A549 (cell line): ENCODE measurements around the gene SMO. TPM values are rescaled to one million over a fixed set of nuclear protein-coding genes. Genes with fewer than 3 reads are reported as not detected.
"Not testable (repeated sequence)": the region's sequence is repeated elsewhere in the genome, so short reads cannot be mapped to it uniquely, and the experiment has no call there.

Experiments used
- ATAC-seq, 2 experiments: fragments of 200-7000 bp in 1 of 2; fragments of >200 bp in 1 of 2; cut with Nextera tagmentation in 1 of 2; cut with Tn5 transposase in 1 of 2; 3 replicates each; pipeline versions ENCODE4 v1.8.0 to v1.9.1; 2018 to 2020; ENCODE audit warnings: mild to moderate bottlenecking in 1 of 2, moderate library complexity in 1 of 2
- CTCF ChIA-PET: fragments of 300-600 bp; sonication (Branson Sonifier 250); formaldehyde crosslinking; extraction: SDS; loops from one replicate; lab custom pipeline; 2021; ENCODE audit warnings: antibody characterized with exemption, inconsistent platforms; lab: Yijun Ruan, JAX
- POLR2A ChIA-PET: fragments of 350-600 bp; formaldehyde crosslinking; extraction: SDS; loops from one replicate; lab custom pipeline; 2021; ENCODE audit warnings: antibody characterized with exemption, inconsistent platforms; lab: Yijun Ruan, JAX
- DNase-seq, 2 experiments: peaks; one replicate each; pipeline versions ENCODE4 v3.0.0 to v3.0.0-alpha.2; 2011 to 2016; ENCODE audit warnings: low read depth in 1 of 2, low spot score in 1 of 2
- FAIRE-seq: peaks from 2 replicates; lab custom pipeline; 2011; peaks lifted over from hg19 to GRCh38; lab: Jason Lieb, UNC
- H3K27ac ChIP-seq, 2 experiments: fragments of >200 bp; sonication (Bioruptor Twin); formaldehyde crosslinking; 3 replicates each; pipeline ENCODE4 v1.5.1; 2016 to 2017
- H3K4me1 ChIP-seq: fragments of >200 bp; sonication (Bioruptor Twin); formaldehyde crosslinking; 3 replicates; pipeline ENCODE4 v1.6.1; 2016
- H3K4me2 ChIP-seq: fragments of >200 bp; sonication (Bioruptor Twin); formaldehyde crosslinking; 3 replicates; pipeline ENCODE4 v1.6.1; 2016
- H3K4me3 ChIP-seq: fragments of >200 bp; sonication (Bioruptor Twin); formaldehyde crosslinking; 3 replicates; pipeline ENCODE4 v1.5.1; 2016
- H3K9me3 ChIP-seq: fragments of >200 bp; sonication (Bioruptor Twin); formaldehyde crosslinking; 3 replicates; pipeline ENCODE4 v1.6.1; 2016
- BHLHE40 ChIP-seq: IDR thresholded peaks from 2 replicates; pipeline ENCODE4 v1.6.1; 2012; ENCODE audit warnings: low read depth, low read length, inconsistent platforms
- EHMT2 ChIP-seq: fragments of 200-600 bp; sonication (generic); IDR thresholded peaks from 2 replicates; pipeline ENCODE4 v1.6.1; 2016; ENCODE audit warnings: antibody characterized with exemption, low read depth, mild to moderate bottlenecking, moderate library complexity
- ESRRA ChIP-seq: fragments of 150-350 bp; IDR thresholded peaks from 2 replicates; pipeline ENCODE4 v1.6.1; 2014; ENCODE audit warnings: mild to moderate bottlenecking, low read length, borderline replicate concordance
- FOSL2 ChIP-seq, 2 experiments: fragments of 450-650 bp in 1 of 2; fragments of >200 bp in 1 of 2; sonication (Bioruptor Twin) in 1 of 2; formaldehyde crosslinking; IDR thresholded peaks; 2 replicates each; pipeline versions ENCODE4 v1.5.0 to v1.6.1; 2016 to 2020; ENCODE audit warnings: mild to moderate bottlenecking in 1 of 2, moderate library complexity in 1 of 2
- HEYL ChIP-seq: fragments of 250-450 bp; sonication (Bioruptor Pico); IDR thresholded peaks from 2 replicates; pipeline ENCODE4 v1.8.0; 2021; ENCODE audit warnings: mild to moderate bottlenecking, moderate library complexity
- HOXB13 ChIP-seq: fragments of 250-450 bp; sonication (Bioruptor Pico); IDR thresholded peaks from 2 replicates; pipeline ENCODE4 v1.5.0; 2020; ENCODE audit warnings: low read depth, mild to moderate bottlenecking, moderate library complexity
- HOXB5 ChIP-seq: fragments of 250-450 bp; sonication (Bioruptor Pico); IDR thresholded peaks from 2 replicates; pipeline ENCODE4 v1.5.0; 2020; ENCODE audit warnings: mild to moderate bottlenecking, moderate library complexity
- MAFK ChIP-seq: fragments of 450-650 bp; IDR thresholded peaks from 2 replicates; pipeline ENCODE4 v1.6.1; 2014; ENCODE audit not compliant: partially characterized antibody
- MAZ ChIP-seq: fragments of 150-350 bp; IDR thresholded peaks from 2 replicates; pipeline ENCODE4 v1.6.1; 2014; ENCODE audit warnings: antibody characterized with exemption, low read depth, low read length, borderline replicate concordance
- MYC ChIP-seq: IDR thresholded peaks from 2 replicates; pipeline ENCODE4 v1.6.1; 2012; ENCODE audit warnings: mild to moderate bottlenecking, inconsistent platforms, low read length, improper control_type of control experiment, borderline replicate concordance
- NPAS2 ChIP-seq: fragments of 250-450 bp; sonication (Bioruptor Pico); IDR thresholded peaks from 2 replicates; pipeline ENCODE4 v1.8.0; 2022; ENCODE audit warnings: mild to moderate bottlenecking, moderate library complexity, borderline replicate concordance
- NR3C1 ChIP-seq: fragments of >200 bp; sonication (Bioruptor Twin); formaldehyde crosslinking; IDR thresholded peaks from 3 replicates; pipeline ENCODE4 v1.6.1; 2017
- POLR2A ChIP-seq: IDR thresholded peaks from 2 replicates; pipeline ENCODE4 v1.6.1; 2012; ENCODE audit warnings: mild to moderate bottlenecking, low read length
- RARB ChIP-seq: fragments of 250-450 bp; sonication (Bioruptor Pico); IDR thresholded peaks from 2 replicates; pipeline ENCODE4 v1.8.0; 2021; ENCODE audit warnings: mild to moderate bottlenecking, moderate library complexity
- RFX5 ChIP-seq: fragments of 450-650 bp; IDR thresholded peaks from 2 replicates; pipeline ENCODE4 v1.7.1; 2014; ENCODE audit warnings: antibody characterized with exemption, mild to moderate bottlenecking, moderate library complexity
- RNF2 ChIP-seq: fragments of 200-600 bp; sonication (generic); IDR thresholded peaks from 2 replicates; pipeline ENCODE4 v1.6.1; 2016; ENCODE audit warnings: low read depth, mild to moderate bottlenecking, antibody characterized with exemption, moderate library complexity, borderline replicate concordance
- SMC3 ChIP-seq: fragments of >200 bp; sonication (Bioruptor Twin); formaldehyde crosslinking; IDR thresholded peaks from 3 replicates; pipeline ENCODE4 v1.6.1; 2018; ENCODE audit warnings: inconsistent platforms
- SREBF2 ChIP-seq: fragments of 450-650 bp; IDR thresholded peaks from 2 replicates; pipeline ENCODE4 v1.6.1; 2014; ENCODE audit warnings: mild to moderate bottlenecking, moderate library complexity
- TFCP2L1 ChIP-seq: fragments of 250-450 bp; sonication (Bioruptor Pico); IDR thresholded peaks from 2 replicates; pipeline ENCODE4 v1.5.0; 2021; ENCODE audit warnings: mild to moderate bottlenecking
- ZNF302 ChIP-seq: fragments of 250-450 bp; sonication (Bioruptor Pico); IDR thresholded peaks from 2 replicates; pipeline ENCODE4 v1.9.0; 2021; ENCODE audit warnings: inconsistent platforms, mild to moderate bottlenecking, moderate library complexity
- WGBS: methylation state at CpG from one replicate; pipeline ENCODE4 v1.1.6; 2017; ENCODE audit errors: missing lambda C conversion rate; 5-methylcytosine and 5-hydroxymethylcytosine counted together
- polyA plus RNA-seq, 4 experiments: library from polyadenylated mRNA; depleted of rRNA in 3 of 4; stranded (reverse); fragments of >200 nt; fragmentation: RNase III in 1 of 4; extraction: RNeasy Plus Mini Kit Qiagen cat#74134 plus additional on column Dnase treatment in 1 of 4; gene quantifications; 2 replicates in 3 of 4; 3 replicates in 1 of 4; pipeline ENCODE4 v1.2.3, GENCODE V29; 2011 to 2017
- TF ChIP-seq, protein P1 (sequence below): fragments of 200-600 bp; sonication (generic); IDR thresholded peaks from 2 replicates; pipeline ENCODE4 v1.6.1; 2016; ENCODE audit warnings: antibody characterized with exemption, mild to moderate bottlenecking, moderate library complexity
- TF ChIP-seq, protein P2 (sequence below): IDR thresholded peaks from 2 replicates; pipeline ENCODE4 v1.6.1; 2012; ENCODE audit warnings: low read depth, borderline replicate concordance
- TF ChIP-seq, protein P3 (sequence below): fragments of 250-450 bp; sonication (Bioruptor Pico); IDR thresholded peaks from 2 replicates; pipeline ENCODE4 v1.5.0; 2020; ENCODE audit warnings: low read depth, mild to moderate bottlenecking, moderate library complexity
- TF ChIP-seq, protein P4 (sequence below): fragments of >200 bp; sonication (Bioruptor Twin); formaldehyde crosslinking; IDR thresholded peaks from 3 replicates; pipeline ENCODE4 v1.6.1; 2016

The SMO gene
- polyA plus RNA-seq, 2 of the 4 experiments (the other 2 are of a cell fraction): 11.8 to 18.3 TPM

DNA sequence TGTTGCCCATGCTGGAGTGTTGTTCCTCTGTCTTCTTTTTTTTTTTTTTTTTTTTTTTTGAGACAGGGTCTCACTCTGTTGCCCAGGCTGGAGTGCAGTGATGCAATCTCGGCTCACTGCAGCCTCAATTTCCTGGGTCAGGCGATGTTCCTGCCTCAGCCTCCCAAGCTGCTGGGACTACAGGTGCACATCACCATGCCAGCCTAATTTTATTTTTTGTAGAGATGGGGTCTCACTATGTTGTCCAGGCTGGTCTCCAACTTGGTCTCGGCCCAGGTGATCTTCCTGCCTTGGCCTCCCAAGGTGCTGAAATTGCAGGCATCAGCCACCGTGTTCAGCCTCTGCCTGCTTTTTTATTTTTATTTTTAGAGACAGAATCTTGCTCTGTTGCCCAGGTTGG is 30.7 kb downstream of the SMO start:
- ATAC-seq, FAIRE-seq, H3K4me2 ChIP-seq, H3K4me3 ChIP-seq, H3K27ac ChIP-seq, DNase-seq, H3K4me1 ChIP-seq, H3K9me3 ChIP-seq: not testable (repeated sequence)
- ChIA-PET CTCF (interaction anchor here (0.6 to 7.4 kb wide), 92 partner anchors 11 to 919 kb away, joined by 3 to 203 read pairs (median 6); partner anchors contain the start of gene SMO), POLR2A (interaction anchor here (0.8 kb wide), 1 partner anchor 253 kb away, joined by 3 read pairs; no protein-coding TSS in a partner anchor)
- 47% methylated on average over 4 of the region's 4 CpGs for whole genome bisulfite sequencing

DNA sequence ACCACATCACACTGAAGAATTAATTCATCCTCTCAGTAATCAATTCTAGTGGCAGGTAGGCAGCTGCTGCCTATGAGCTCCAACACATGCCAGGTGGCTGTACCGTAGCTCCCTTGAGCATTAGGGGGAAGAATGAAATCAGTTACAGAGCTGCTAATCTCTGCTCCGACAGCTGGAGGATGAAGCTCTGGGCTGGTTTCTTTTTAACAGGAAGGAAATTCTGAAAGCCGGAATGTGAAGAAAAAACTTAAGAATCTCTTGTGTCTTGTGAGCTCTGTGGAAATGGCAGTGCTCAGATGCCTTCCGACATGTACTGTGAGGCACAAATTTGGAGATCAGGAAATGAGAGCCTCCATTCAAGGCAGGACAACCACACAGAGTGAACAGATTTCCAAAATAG is 33.6 kb downstream of the SMO start:
- no peaks in the 10 kb centered on the region for H3K9me3 ChIP-seq
- FAIRE-seq (no peak), DNase-seq (no peak), ATAC-seq (no peak)
- ChIA-PET CTCF (interaction anchor here (0.6 to 7.4 kb wide), 9 partner anchors 10 to 1303 kb away, joined by 3 to 203 read pairs (median 5); no protein-coding TSS in a partner anchor), POLR2A (no interaction called here)
- TF ChIP-seq RNF2: no peak
- TF ChIP-seq SREBF2: no peak
- TF ChIP-seq RFX5: no peak
- TF ChIP-seq HEYL (CRISPR knock-in tag): no peak
- TF ChIP-seq HOXB5 (CRISPR knock-in tag): no peak
- TF ChIP-seq HOXB13 (CRISPR knock-in tag): no peak
- TF ChIP-seq, protein P1, sequence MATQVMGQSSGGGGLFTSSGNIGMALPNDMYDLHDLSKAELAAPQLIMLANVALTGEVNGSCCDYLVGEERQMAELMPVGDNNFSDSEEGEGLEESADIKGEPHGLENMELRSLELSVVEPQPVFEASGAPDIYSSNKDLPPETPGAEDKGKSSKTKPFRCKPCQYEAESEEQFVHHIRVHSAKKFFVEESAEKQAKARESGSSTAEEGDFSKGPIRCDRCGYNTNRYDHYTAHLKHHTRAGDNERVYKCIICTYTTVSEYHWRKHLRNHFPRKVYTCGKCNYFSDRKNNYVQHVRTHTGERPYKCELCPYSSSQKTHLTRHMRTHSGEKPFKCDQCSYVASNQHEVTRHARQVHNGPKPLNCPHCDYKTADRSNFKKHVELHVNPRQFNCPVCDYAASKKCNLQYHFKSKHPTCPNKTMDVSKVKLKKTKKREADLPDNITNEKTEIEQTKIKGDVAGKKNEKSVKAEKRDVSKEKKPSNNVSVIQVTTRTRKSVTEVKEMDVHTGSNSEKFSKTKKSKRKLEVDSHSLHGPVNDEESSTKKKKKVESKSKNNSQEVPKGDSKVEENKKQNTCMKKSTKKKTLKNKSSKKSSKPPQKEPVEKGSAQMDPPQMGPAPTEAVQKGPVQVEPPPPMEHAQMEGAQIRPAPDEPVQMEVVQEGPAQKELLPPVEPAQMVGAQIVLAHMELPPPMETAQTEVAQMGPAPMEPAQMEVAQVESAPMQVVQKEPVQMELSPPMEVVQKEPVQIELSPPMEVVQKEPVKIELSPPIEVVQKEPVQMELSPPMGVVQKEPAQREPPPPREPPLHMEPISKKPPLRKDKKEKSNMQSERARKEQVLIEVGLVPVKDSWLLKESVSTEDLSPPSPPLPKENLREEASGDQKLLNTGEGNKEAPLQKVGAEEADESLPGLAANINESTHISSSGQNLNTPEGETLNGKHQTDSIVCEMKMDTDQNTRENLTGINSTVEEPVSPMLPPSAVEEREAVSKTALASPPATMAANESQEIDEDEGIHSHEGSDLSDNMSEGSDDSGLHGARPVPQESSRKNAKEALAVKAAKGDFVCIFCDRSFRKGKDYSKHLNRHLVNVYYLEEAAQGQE: no peak
- no peak for TF ChIP-seq MAZ
- no peak for TF ChIP-seq FOSL2 (IDR thresholded peaks at IDR 0.05)
- TF ChIP-seq FOSL2 (CRISPR knock-in tag; IDR thresholded peaks at IDR 0.05): no peak
- TF ChIP-seq ESRRA: no peak
- TF ChIP-seq EHMT2: no peak
- TF ChIP-seq MAFK: no peak
- H3K27ac ChIP-seq: no peak overlapping the region
- WGBS: 62% methylated on average over 4 of the region's 4 CpGs
- H3K4me3 ChIP-seq: no peak overlapping the region
- peaks cover 13% of the 10 kb centered on the region; the same call in 2 of the 3 replicates for H3K4me1 ChIP-seq
- no peak overlapping the region for H3K4me2 ChIP-seq

DNA sequence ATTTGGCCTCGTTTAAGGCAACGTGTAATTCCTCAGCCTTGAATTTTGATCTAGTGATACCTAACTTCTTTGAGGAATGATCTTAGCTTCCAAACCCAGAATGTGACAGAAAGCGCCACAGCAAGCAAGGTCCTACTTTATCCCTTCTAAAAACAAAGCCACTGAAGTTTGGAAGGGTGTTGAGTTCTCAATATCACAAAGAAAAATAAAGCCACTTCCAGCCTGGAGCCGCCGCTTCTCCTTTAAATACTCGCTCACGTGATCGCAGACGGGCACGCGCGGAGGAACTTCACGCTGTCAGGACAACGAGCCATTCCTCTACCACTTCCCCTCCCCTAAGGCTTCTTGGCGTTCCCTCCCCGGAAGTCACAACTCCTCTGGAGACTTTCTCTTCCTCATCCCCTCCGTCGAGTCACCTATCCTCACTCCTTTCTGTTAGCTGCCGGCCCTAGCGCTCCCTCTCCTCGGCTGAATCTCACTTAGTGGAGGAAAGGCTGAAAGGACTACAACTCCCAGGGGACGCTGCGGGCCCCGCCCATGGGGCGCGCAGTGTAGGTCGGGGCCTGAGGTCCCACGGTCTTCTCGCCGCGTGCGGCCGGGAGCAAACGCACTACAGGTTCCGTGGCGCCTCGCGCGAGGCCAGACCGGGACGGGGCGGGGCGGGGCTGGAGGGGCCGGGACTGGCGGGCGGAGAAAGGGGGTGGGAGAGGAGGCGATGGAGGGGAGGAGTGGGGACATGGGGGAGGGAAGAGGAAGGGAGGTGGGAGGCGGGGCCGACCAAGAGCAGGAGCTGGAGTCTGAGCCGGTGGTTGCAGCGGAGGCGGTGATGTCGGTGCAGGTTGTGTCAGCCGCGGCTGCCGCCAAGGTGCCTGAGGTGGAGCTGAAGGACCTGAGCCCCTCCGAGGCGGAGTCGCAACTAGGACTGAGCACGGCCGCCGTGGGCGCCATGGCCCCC is 36.1 kb downstream of the SMO start, which contains the start of gene AHCYL2:
Gene AHCYL2 (plus strand): TSS at position 780 of the 955 bp plus-strand sequence.
- Histone ChIP-seq H3K27ac (peak within 1 kb of the TSS; percentile 77 to 94), H3K4me2 (peak within 1 kb of the TSS; percentile 91), H3K9me3 (no peaks in the 10 kb centered on the region), H3K4me3 (peak within 1 kb of the TSS; percentile 97), H3K4me1 (peaks cover 20% of the 10 kb centered on the region; the same call in 2 of the 3 replicates)
- CTCF ChIA-PET: interaction anchor here (0.6 to 7.4 kb wide), 7 partner anchors 14 to 420 kb away, joined by 3 to 203 read pairs (median 4); no protein-coding TSS in a partner anchor
- ATAC-seq: peak; percentile 95 to 96
- POLR2A ChIA-PET: interaction anchor here (0.5 to 1.0 kb wide), 3 partner anchors 47 to 196 kb away, joined by 3 to 5 read pairs (median 5); no protein-coding TSS in a partner anchor
- WGBS: 1% methylated on average over 39 of the region's 63 CpGs
- FAIRE-seq: no peak
- peak; percentile 92 to 98 for DNase-seq
- TF ChIP-seq NPAS2 (CRISPR knock-in tag) (no peak), RARB (CRISPR knock-in tag) (no peak), MYC (peak; percentile 60; the same call in 1 of the 2 replicates), POLR2A (peak; percentile 76), ZNF302 (CRISPR knock-in tag) (no peak), SMC3 (no peak), EHMT2 (no peak), NR3C1 (no peak), TFCP2L1 (CRISPR knock-in tag) (no peak), HEYL (CRISPR knock-in tag) (no peak), BHLHE40 (peak; percentile 92), HOXB5 (CRISPR knock-in tag) (no peak), ESRRA (no peak)
- TF ChIP-seq, protein P2, sequence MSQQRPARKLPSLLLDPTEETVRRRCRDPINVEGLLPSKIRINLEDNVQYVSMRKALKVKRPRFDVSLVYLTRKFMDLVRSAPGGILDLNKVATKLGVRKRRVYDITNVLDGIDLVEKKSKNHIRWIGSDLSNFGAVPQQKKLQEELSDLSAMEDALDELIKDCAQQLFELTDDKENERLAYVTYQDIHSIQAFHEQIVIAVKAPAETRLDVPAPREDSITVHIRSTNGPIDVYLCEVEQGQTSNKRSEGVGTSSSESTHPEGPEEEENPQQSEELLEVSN: peak; percentile 71; the same call in 1 of the 2 replicates
- TF ChIP-seq, protein P3, sequence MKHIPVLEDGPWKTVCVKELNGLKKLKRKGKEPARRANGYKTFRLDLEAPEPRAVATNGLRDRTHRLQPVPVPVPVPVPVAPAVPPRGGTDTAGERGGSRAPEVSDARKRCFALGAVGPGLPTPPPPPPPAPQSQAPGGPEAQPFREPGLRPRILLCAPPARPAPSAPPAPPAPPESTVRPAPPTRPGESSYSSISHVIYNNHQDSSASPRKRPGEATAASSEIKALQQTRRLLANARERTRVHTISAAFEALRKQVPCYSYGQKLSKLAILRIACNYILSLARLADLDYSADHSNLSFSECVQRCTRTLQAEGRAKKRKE (CRISPR knock-in tag): no peak
- TF ChIP-seq, protein P4, sequence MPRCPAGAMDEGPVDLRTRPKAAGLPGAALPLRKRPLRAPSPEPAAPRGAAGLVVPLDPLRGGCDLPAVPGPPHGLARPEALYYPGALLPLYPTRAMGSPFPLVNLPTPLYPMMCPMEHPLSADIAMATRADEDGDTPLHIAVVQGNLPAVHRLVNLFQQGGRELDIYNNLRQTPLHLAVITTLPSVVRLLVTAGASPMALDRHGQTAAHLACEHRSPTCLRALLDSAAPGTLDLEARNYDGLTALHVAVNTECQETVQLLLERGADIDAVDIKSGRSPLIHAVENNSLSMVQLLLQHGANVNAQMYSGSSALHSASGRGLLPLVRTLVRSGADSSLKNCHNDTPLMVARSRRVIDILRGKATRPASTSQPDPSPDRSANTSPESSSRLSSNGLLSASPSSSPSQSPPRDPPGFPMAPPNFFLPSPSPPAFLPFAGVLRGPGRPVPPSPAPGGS: peak; percentile 56; the same call in 1 of the 3 replicates
